Panc1 (cell line): Measurements from ENCODE around the gene ADGRV1. TPM values are rescaled to one million over a fixed set of nuclear protein-coding genes. Genes with fewer than 3 reads are reported as not detected.

Experiments used
- ATAC-seq: fragments of 200-7000 bp; cut with Tn5 transposase; 2 replicates; pipeline ENCODE4 v1.9.1; 2020; ENCODE audit warnings: mild to moderate bottlenecking, moderate library complexity
- BruUV-seq: library from RNA; stranded (reverse); fragments of 400-500 nt; replicated peaks from 2 replicates; lab custom pipeline; 2021; lab: Mats Ljungman, UMichigan
- CTCF ChIA-PET: fragments of 300-600 bp; sonication (Branson Sonifier 250); formaldehyde crosslinking; loops from one replicate; lab custom pipeline; 2022; ENCODE audit warnings: antibody characterized with exemption; lab: Charles Lee
- POLR2A ChIA-PET: fragments of 300-600 bp; sonication (Branson Sonifier 250); formaldehyde crosslinking; loops from one replicate; lab custom pipeline; 2022; ENCODE audit warnings: antibody characterized with exemption; lab: Charles Lee
- DNase-seq: peaks from one replicate; pipeline ENCODE4 v3.0.0-alpha.2; 2010; ENCODE audit warnings: low read depth, low spot score
- H3K27ac ChIP-seq: 2 replicates; pipeline ENCODE4 v1.5.1; 2011; ENCODE audit warnings: mild to moderate bottlenecking, low read length, inconsistent platforms
- H3K27me3 ChIP-seq: fragments of 200-500 bp; sonication (Bioruptor generic); 2 replicates; pipeline ENCODE4 v1.6.0; 2014; ENCODE audit warnings: low read length, inconsistent platforms; ENCODE audit not compliant: control insufficient read depth, insufficient read depth
- H3K36me3 ChIP-seq: fragments of 200-500 bp; sonication (Bioruptor generic); 2 replicates; pipeline ENCODE4 v1.5.1; 2014; ENCODE audit warnings: inconsistent platforms, mild to moderate bottlenecking, low read length, moderate library complexity; ENCODE audit not compliant: control insufficient read depth, insufficient read depth
- H3K4me1 ChIP-seq: 2 replicates; pipeline ENCODE4 v1.5.1; 2011; ENCODE audit warnings: inconsistent platforms, mild to moderate bottlenecking, low read length, moderate library complexity; ENCODE audit not compliant: control insufficient read depth, insufficient read depth
- H3K4me3 ChIP-seq, 2 experiments: 2 replicates each; pipeline ENCODE4 v1.5.1; 2011 to 2012; ENCODE audit warnings: low read depth in 2 of 2, low read length in 2 of 2, mild to moderate bottlenecking in 2 of 2, inconsistent platforms in 1 of 2, moderate library complexity in 1 of 2
- H3K9me3 ChIP-seq: fragments of 200-500 bp; sonication (Bioruptor generic); 2 replicates; pipeline ENCODE4 v1.5.1; 2014; ENCODE audit warnings: low read depth, mild to moderate bottlenecking, inconsistent platforms, low read length, moderate library complexity; ENCODE audit not compliant: control insufficient read depth, insufficient read depth
- CTCF ChIP-seq: fragments of 450-650 bp; IDR thresholded peaks from 2 replicates; pipeline ENCODE4 v1.5.1; 2017; ENCODE audit warnings: mild to moderate bottlenecking
- POLR2AphosphoS5 ChIP-seq: IDR thresholded peaks from 2 replicates; pipeline ENCODE4 v1.6.1; 2012; ENCODE audit warnings: mild to moderate bottlenecking, low read depth, low read length, moderate library complexity
- SIN3A ChIP-seq: IDR thresholded peaks from 2 replicates; pipeline ENCODE4 v1.6.1; 2012; ENCODE audit warnings: low read depth, mild to moderate bottlenecking, low read length, moderate library complexity, borderline replicate concordance; ENCODE audit not compliant: insufficient read depth
- TCF7L2 ChIP-seq: IDR thresholded peaks from 2 replicates; pipeline ENCODE4 v1.6.1; 2011; ENCODE audit warnings: mild to moderate bottlenecking, low read depth, low read length, inconsistent platforms
- in situ Hi-C: cut with HindIII; loops from 2 replicates; pipeline ENCODE4 v1.10.0; 2016; ENCODE audit warnings: low sequenced_read_pairs, low pct_unique_long_range_greater_than_20kb
- intact Hi-C: fragments of 100-400 bp; cut with micrococcal nuclease; formaldehyde crosslinking; loops from one replicate; pipeline ENCODE4 v1.10.0; 2022; ENCODE audit not compliant: unreplicated experiment
- total RNA-seq: library from RNA; stranded (reverse); gene quantifications from one replicate; pipeline ENCODE4 v1.2.1, GENCODE V29; 2021; ENCODE audit not compliant: unreplicated experiment
- TF ChIP-seq, protein P1 (sequence below), 2 experiments: IDR thresholded peaks; 2 replicates each; pipeline ENCODE4 v1.6.1; 2011 to 2012; ENCODE audit warnings: low read depth in 2 of 2, control low read depth in 1 of 2, low read length in 1 of 2, mild to moderate bottlenecking in 1 of 2, moderate library complexity in 1 of 2; ENCODE audit not compliant: insufficient read depth in 1 of 2

ADGRV1 gene
- total RNA-seq, 1 experiment from 2014 or later = 0.49 TPM

DNA sequence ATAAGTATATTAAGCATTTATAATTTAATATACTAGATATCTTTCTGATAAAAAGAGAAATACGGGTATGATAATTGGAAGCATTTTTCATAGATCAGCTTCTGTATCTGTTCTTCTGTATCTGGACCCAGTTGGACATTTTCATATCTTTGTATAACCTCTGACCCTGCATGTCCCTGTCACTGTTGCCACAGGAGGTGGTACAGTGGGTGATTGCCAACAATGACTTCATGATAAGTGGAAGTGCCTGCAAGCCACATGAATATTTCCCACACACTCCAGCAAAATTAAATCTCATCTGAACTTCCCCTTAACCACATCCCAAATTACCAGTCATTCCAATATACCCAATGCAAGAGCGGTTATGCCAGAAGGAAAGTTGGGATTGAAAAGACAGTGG is 448.1 kb downstream of the ADGRV1 start:
- H3K9me3 ChIP-seq = no peaks in the 10 kb centered on the region
- no peaks in the 10 kb centered on the region for H3K27me3 ChIP-seq
- POLR2A ChIA-PET = no interaction called here
- no peaks in the 10 kb centered on the region for H3K4me1 ChIP-seq
- TF ChIP-seq, protein P1, sequence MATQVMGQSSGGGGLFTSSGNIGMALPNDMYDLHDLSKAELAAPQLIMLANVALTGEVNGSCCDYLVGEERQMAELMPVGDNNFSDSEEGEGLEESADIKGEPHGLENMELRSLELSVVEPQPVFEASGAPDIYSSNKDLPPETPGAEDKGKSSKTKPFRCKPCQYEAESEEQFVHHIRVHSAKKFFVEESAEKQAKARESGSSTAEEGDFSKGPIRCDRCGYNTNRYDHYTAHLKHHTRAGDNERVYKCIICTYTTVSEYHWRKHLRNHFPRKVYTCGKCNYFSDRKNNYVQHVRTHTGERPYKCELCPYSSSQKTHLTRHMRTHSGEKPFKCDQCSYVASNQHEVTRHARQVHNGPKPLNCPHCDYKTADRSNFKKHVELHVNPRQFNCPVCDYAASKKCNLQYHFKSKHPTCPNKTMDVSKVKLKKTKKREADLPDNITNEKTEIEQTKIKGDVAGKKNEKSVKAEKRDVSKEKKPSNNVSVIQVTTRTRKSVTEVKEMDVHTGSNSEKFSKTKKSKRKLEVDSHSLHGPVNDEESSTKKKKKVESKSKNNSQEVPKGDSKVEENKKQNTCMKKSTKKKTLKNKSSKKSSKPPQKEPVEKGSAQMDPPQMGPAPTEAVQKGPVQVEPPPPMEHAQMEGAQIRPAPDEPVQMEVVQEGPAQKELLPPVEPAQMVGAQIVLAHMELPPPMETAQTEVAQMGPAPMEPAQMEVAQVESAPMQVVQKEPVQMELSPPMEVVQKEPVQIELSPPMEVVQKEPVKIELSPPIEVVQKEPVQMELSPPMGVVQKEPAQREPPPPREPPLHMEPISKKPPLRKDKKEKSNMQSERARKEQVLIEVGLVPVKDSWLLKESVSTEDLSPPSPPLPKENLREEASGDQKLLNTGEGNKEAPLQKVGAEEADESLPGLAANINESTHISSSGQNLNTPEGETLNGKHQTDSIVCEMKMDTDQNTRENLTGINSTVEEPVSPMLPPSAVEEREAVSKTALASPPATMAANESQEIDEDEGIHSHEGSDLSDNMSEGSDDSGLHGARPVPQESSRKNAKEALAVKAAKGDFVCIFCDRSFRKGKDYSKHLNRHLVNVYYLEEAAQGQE (IDR thresholded peaks at IDR 0.05; ENCODE audit: insufficient read depth in 1 of 2, low read depth in 2 of 2, low read length in 1 of 2) = no peak
- no peak for TF ChIP-seq SIN3A
- TF ChIP-seq CTCF = no peak
- no peak for TF ChIP-seq POLR2AphosphoS5
- no peak for TF ChIP-seq TCF7L2
- no peaks in the 10 kb centered on the region for H3K36me3 ChIP-seq
- H3K27ac ChIP-seq = no peak overlapping the region
- ATAC-seq (no peak), DNase-seq (no peak)
- no TSS peak for BruUV-seq
- CTCF ChIA-PET = no interaction called here
- H3K4me3 ChIP-seq = no peak overlapping the region
- intact Hi-C loops = no loop called here
- in situ Hi-C loops = no loop called here

DNA sequence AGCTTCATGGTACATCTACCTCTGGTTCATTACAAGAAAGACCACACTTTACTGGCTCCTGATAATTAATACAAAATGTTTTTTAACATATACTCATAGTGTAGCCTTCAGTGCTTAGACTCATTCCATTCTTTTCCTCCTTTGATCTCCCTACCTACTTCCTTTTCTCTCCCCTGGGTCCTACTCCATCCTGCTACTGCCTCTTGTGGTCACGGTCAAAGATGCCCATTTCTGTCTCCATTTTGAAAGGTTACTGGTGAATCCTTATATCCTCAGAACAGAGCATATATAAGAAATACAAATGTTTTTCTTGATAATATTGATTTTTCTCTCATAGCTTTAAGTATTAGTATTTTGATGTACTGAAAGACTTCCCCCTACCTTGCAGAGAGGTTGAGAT is 448.7 kb downstream of the ADGRV1 start:
- H3K4me3 ChIP-seq = no peak overlapping the region
- BruUV-seq = no TSS peak
- H3K27me3 ChIP-seq = no peaks in the 10 kb centered on the region
- ChIA-PET POLR2A (no interaction called here), CTCF (no interaction called here)
- H3K9me3 ChIP-seq = no peaks in the 10 kb centered on the region
- no peak for DNase-seq
- intact Hi-C loops = no loop called here
- H3K36me3 ChIP-seq = no peaks in the 10 kb centered on the region
- ATAC-seq = no peak
- no peak for TF ChIP-seq CTCF
- TF ChIP-seq POLR2AphosphoS5 = no peak
- TF ChIP-seq TCF7L2 = no peak
- TF ChIP-seq, protein P1 (IDR thresholded peaks at IDR 0.05; ENCODE audit: insufficient read depth in 1 of 2, low read depth in 2 of 2, low read length in 1 of 2) = no peak
- TF ChIP-seq SIN3A = no peak
- H3K27ac ChIP-seq = no peak overlapping the region
- no peaks in the 10 kb centered on the region for H3K4me1 ChIP-seq
- in situ Hi-C loops = no loop called here
